Stimulated activated memory B cell treated with anti-CD40 and anti-IgM and Interleukin-4, amounts not matched to agents 10 μg/mL and 1 μg/mL and 100 μg/mL, for 72 hours (primary cell): Measurements from ENCODE around the gene TADA3.

Experiments
- ATAC-seq: fragments of 150-1000 bp; cut with Tn5 transposase; 2 replicates; pipeline ENCODE4 v1.10.0; 2021
- H3K27ac Mint-ChIP-seq: one replicate; pipeline ENCODE4 v1.8.0; 2022; ENCODE audit warnings: mild to moderate bottlenecking, mixed read lengths
- H3K27me3 Mint-ChIP-seq: one replicate; pipeline ENCODE4 v1.8.0; 2022; ENCODE audit warnings: mixed read lengths
- H3K36me3 Mint-ChIP-seq: one replicate; pipeline ENCODE4 v1.8.0; 2022; ENCODE audit warnings: mixed read lengths
- H3K4me1 Mint-ChIP-seq: one replicate; pipeline ENCODE4 v1.8.0; 2022; ENCODE audit warnings: mixed read lengths
- H3K4me3 Mint-ChIP-seq: one replicate; pipeline ENCODE4 v1.8.0; 2022; ENCODE audit warnings: mild to moderate bottlenecking, moderate library complexity, mixed read lengths
- H3K9me3 Mint-ChIP-seq: one replicate; pipeline ENCODE4 v1.8.0; 2022; ENCODE audit warnings: mixed read lengths

TADA3 gene

DNA sequence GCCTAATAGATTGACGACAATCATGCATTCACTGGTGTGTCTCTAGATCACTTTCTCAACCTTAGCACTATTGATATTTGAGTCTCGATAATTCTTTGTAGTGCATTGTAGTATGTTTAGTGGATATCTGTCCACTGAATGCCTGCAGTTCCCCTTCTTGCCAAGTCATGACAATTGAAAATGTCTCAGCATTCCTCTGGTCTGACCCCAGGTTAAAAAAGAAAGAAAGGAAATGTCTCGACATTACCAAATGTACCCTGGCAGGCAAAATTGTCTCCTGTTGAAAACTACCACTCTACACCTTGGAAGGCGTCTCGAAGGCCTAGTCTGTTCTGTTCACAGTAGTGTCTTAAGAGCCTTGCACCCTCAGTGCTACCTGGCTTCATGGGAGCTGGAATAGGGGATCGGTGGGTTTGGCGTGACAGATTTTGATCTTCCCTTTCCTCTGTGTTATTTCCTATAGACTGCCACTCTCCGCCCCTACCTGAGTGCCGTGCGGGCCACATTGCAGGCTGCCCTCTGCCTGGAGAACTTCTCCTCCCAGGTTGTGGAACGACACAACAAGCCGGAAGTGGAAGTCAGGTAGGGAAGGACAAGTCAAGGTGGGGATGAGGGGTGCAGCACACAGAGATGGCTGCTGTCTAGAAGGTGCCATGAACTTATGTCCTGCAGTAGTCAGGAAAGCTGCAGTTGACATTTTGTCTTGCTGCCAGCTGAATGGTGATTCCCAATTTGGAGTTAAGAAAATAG is 5.1 kb upstream of the TADA3 start:
- Mint-ChIP-seq H3K9me3 (no peaks in the 10 kb centered on the region), H3K4me3 (no peak overlapping the region), H3K4me1 (peaks cover 45% of the 10 kb centered on the region), H3K27ac (peak overlapping the region; percentile 100), H3K36me3 (peaks cover 47% of the 10 kb centered on the region), H3K27me3 (no peaks in the 10 kb centered on the region)
- no peak for ATAC-seq

DNA sequence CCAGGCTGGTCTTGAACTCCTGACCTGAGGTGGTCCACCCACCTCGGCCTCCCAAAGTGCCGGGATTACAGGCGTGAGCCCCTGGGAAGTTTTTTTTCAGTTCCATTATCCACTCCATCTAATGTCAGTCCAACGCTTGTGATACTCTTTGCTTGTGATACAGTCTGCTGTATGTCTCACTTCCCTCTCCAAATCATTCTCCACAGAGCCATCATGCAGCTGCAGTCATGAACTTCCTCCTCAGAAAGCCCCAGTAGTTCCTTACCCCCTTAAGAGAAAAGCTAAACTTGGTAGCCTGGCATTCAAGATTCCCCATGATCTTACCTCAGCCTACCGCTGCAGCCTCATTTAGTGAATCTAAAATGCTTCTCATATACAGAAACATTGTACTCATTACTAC is 2.9 kb upstream of the TADA3 start:
- Mint-ChIP-seq H3K4me1 (peaks cover 63% of the 10 kb centered on the region), H3K27ac (peak overlapping the region; percentile 100), H3K27me3 (no peaks in the 10 kb centered on the region), H3K4me3 (peak overlapping the region; percentile 91), H3K36me3 (peaks cover 51% of the 10 kb centered on the region), H3K9me3 (no peaks in the 10 kb centered on the region)
- peak; percentile 73 for ATAC-seq

DNA sequence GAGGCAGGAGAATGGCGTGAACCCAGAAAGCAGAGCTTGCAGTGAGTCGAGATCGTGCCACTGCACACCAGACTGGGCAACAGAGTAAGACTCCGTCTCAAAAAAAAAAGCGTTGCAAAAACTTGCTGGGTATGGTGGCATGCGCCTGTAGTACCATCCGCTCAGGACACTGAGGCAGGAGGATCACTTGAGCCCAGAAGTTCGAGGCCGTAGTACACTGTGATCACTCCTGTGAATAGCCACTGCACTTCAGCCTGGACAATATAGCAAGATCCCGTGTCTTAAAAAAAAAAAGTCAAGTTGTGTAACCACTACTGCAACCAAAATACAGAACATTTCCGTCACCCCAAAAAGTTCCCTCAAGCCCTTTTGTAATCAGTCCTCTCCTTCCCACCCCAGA is 2.1 kb upstream of the TADA3 start:
- H3K36me3 Mint-ChIP-seq: peaks cover 59% of the 10 kb centered on the region

DNA sequence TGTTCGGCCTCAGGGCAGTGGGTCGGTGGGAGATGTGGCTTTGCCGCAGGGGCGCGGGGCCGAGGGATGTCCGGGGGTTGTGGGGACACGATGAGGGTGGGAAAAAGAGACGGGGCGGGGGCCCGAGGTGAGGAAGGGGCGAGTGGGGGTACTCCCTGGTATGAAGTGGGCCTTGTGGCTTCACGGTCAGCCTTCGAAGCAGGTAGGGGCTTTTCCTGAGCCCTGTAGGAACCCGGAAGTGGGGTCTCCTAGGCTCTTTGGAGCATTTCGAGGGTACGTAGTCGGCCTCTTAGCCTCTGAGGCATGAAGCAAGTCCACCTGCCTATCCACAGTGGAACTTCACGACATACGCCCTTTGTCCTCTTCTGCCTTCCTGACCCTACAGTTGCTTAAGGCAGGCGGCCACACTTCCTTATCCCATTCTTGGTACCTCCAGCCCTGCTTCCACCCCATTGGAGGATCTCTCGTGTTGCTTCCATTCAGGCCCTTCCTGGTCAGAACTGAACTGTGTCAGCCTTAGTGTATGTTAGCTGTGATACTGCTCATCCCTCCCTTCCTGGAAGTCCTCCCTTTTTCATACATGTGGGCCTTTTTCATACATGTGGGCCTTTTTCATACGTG is 998 bp upstream of the TADA3 start:
- Mint-ChIP-seq H3K9me3 (no peaks in the 10 kb centered on the region), H3K36me3 (peaks cover 67% of the 10 kb centered on the region), H3K4me3 (peak overlapping the region; percentile 91), H3K27me3 (no peaks in the 10 kb centered on the region), H3K27ac (peak overlapping the region; percentile 100), H3K4me1 (peaks cover 67% of the 10 kb centered on the region)
- peak; percentile 0 for ATAC-seq

More for the DNA sequence above, 2.1 kb upstream of the TADA3 start:
- H3K27me3 Mint-ChIP-seq: no peaks in the 10 kb centered on the region
- H3K9me3 Mint-ChIP-seq: no peaks in the 10 kb centered on the region
- peaks cover 68% of the 10 kb centered on the region for H3K4me1 Mint-ChIP-seq
- H3K4me3 Mint-ChIP-seq: peak overlapping the region; percentile 91
- ATAC-seq: no peak
- H3K27ac Mint-ChIP-seq: peak overlapping the region; percentile 100

DNA sequence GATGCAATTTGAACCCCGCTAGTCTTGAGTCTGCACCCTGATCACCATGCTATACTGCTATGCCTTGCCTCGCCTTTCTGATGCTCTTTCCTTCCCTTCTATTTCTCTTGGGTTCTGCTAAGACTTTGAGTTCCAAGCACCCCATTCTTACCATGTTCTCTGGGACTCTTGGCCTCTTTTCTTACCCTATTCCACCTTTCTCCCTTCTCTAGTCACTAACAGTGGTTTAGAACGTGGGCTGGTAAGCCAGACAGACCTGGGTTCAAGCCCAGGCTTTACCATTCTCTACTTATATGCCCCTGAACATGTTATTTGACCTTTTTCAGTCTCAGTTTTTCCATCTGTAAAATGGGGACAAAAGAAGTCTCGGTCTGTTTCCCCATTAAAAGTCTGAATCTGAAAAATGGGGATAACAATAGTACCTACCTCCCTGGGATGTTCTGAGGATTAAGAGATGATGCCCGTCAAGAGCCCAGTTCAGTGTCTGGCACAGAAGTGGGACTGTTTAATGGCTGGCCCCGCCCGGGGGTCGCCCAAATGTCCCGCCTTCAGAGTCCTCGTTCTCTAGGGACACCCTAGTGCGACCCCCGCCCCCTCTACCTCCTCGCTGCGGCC is 376 bp downstream of the TADA3 start:
- Mint-ChIP-seq H3K36me3 (peaks cover 66% of the 10 kb centered on the region), H3K4me1 (peaks cover 62% of the 10 kb centered on the region)

DNA sequence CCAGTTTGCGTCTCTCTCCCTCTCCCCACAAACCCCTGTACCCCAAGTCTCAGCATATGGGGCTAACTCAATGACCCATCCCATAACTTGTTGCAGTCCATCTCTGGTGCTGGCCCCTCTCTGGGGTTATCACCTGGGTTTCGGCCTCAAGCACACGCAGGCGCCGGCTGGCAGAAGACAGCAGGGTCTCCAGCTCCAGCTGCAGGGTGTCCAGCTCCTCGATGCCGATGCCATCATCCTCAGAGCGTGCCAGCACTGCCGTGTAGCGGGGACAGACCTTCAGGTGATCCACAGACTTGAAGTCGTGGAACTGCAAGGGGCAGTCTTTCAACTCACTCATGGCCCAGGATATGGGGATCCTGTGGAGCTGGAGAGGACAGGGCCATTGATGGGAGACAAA is 1.1 kb downstream of the TADA3 start:
- Mint-ChIP-seq H3K4me3 (peak overlapping the region; percentile 30), H3K9me3 (no peaks in the 10 kb centered on the region), H3K27ac (no peak overlapping the region), H3K4me1 (peaks cover 57% of the 10 kb centered on the region), H3K27me3 (no peaks in the 10 kb centered on the region), H3K36me3 (peaks cover 69% of the 10 kb centered on the region)
- no peak for ATAC-seq

More for the DNA sequence above, 376 bp downstream of the TADA3 start:
- no peak for ATAC-seq
- H3K9me3 Mint-ChIP-seq: no peaks in the 10 kb centered on the region
- peak overlapping the region; percentile 91 for H3K4me3 Mint-ChIP-seq
- peak overlapping the region; percentile 100 for H3K27ac Mint-ChIP-seq
- no peaks in the 10 kb centered on the region for H3K27me3 Mint-ChIP-seq

DNA sequence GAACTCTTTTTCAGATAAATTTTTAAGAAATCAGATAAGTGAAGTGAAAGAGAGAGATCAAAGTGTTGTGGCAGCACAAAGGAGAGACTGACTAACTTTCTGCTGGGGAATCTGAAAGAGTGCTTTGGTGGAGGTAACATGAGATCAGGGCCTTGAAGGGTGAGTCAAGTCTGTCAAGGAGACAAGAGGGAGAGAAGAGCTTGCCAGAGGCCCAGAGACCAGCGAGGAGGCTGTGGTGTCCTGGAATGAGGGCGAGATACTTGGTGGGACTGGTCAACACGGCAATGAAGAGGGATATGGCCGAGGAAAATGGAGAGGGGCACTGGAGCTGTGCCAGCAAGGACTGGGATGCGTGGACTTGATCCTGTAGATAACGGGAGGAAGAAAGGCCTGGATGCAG is 4.6 kb downstream of the TADA3 start:
- no peaks in the 10 kb centered on the region for H3K9me3 Mint-ChIP-seq
- peaks cover 35% of the 10 kb centered on the region for H3K4me1 Mint-ChIP-seq
- H3K27ac Mint-ChIP-seq: peak overlapping the region; percentile 64
- no peak overlapping the region for H3K4me3 Mint-ChIP-seq
- ATAC-seq: no peak
- peaks cover 69% of the 10 kb centered on the region for H3K36me3 Mint-ChIP-seq
- H3K27me3 Mint-ChIP-seq: no peaks in the 10 kb centered on the region

DNA sequence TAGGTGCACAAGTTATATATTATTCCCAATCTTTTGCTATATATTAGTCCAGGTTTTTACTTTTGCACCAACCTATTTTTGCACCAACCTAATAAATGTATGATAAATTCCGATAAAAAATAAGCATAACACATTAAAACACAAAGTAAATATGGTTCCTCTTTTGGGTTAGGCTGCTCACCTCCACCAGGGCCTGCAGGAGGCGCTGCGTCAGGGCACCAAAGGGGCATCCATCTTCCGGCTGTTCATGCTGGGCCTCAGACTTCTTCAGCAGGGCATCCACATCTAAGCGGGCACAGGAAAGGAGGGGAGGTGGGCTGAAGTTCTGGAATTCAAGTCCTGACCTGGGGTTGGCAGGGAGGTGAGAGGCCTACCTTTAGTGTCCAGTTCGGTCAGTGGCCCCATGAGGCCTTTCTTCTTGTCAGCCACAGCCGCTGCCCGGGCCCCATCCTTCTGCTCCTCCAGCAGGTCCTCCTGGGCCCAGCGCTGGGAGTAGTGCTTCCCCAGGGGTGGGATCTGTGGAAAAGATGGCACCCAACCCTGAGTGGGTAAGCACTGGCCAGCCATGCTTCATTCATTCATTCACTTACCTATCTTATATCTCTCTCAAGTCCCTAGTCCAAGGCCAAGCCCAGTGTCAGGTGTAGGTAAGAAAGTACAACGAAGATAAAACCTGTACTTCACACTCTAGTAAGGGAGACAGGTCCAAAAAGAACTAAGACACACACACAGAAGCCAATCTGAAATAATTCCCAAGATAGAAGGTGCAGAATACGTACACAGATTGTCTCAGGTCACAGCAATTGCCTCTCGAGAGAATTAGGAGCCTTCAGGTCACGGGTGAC is 5.2 kb downstream of the TADA3 start:
- H3K27ac Mint-ChIP-seq: peak overlapping the region; percentile 64

DNA sequence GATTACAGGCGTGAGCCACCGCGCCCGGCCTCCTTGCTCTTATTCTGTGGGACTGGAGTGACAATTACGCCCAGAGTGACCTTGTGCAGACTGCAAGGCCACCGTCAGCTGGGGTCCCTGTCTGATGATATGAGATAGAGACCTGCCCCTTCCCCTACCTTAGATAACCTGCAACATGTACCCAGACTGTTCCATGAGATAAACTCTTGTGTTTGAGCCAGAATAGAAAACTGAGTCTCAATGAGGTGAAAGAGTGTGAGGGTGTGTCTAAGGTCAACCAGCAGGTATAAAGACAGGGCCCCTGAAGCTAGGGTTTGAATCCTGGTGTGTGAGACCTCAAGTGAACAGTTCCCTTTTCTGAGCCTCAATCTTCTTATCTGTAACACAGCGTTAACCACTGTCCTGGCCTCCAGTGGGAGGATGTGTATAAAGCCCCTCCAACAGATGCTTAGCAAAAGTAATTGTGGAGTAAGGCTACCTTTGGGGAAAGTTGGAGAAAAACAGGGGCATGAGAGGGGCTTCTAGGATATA is 6.0 kb downstream of the TADA3 start:
- Mint-ChIP-seq H3K27me3 (no peaks in the 10 kb centered on the region), H3K36me3 (peaks cover 79% of the 10 kb centered on the region), H3K9me3 (no peaks in the 10 kb centered on the region), H3K27ac (no peak overlapping the region), H3K4me1 (peaks cover 41% of the 10 kb centered on the region), H3K4me3 (no peak overlapping the region)
- ATAC-seq: no peak

More for the DNA sequence above, 5.2 kb downstream of the TADA3 start:
- H3K27me3 Mint-ChIP-seq: no peaks in the 10 kb centered on the region
- peaks cover 75% of the 10 kb centered on the region for H3K36me3 Mint-ChIP-seq
- no peak for ATAC-seq
- no peaks in the 10 kb centered on the region for H3K9me3 Mint-ChIP-seq
- H3K4me1 Mint-ChIP-seq: peaks cover 41% of the 10 kb centered on the region
- H3K4me3 Mint-ChIP-seq: no peak overlapping the region

DNA sequence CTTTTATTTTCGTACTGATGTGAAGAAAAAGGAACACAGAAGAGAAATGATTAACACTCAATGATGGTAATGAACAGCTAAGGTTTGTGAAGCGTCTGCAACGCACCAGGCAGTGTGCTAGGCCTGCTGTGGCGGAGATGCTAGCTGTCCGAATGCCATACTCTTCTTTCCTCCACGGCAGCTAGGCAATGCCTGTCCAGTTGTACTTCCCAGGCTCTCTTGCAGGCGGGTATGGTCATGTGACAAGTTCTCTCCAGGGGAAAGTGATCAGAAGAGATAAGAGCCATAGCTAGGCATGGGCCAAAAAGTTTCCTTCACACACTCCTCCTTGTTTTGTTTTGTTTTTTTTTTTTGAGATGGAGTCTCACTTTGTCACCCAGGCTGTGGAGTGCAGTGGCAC is 6.7 kb downstream of the TADA3 start:
- peaks cover 81% of the 10 kb centered on the region for H3K36me3 Mint-ChIP-seq
- H3K4me1 Mint-ChIP-seq: peaks cover 42% of the 10 kb centered on the region
- ATAC-seq: no peak
- H3K27me3 Mint-ChIP-seq: no peaks in the 10 kb centered on the region
- H3K9me3 Mint-ChIP-seq: no peaks in the 10 kb centered on the region
- H3K4me3 Mint-ChIP-seq: no peak overlapping the region
- no peak overlapping the region for H3K27ac Mint-ChIP-seq

DNA sequence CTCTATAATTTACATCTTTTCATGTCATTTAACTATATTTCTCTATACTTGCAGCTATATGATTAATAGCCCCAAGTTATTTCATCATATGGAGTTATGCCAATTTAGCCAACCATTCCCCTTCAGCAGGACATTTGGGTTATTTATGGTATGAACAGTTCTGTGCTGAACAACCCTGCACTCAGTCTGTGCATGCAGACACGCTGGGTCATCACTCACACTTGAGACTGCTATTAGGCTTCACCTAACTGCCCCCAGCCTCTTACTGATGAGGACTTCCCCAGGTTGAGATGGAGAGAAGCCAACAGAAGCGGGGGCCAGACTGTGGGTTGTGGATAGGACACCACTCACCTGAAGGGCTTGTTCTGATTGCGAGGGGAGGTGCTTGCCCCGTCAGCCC is 7.3 kb downstream of the TADA3 start:
- Mint-ChIP-seq H3K4me1 (peaks cover 42% of the 10 kb centered on the region), H3K36me3 (peaks cover 78% of the 10 kb centered on the region), H3K27ac (no peak overlapping the region), H3K4me3 (no peak overlapping the region), H3K27me3 (no peaks in the 10 kb centered on the region), H3K9me3 (no peaks in the 10 kb centered on the region)
- no peak for ATAC-seq

DNA sequence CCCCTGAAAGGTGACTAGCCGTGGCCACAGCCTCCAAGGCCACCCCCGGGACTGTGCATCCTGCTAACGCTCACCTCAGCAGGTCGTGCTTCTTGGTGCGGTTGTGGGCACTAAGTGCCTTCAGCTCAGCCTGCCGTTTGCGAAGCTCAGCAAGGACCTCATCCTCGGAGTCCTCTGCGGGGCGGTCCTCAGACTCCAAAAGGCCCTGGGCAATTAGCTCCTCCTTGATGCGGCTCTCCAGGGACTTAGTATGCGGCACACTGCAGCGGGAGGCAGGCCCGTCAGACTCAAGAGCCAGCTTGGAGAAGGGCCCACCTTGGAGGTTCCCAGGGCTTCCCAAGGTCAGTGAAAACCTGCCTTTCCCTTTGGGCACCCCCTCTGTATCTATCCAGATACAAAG is 8.3 kb downstream of the TADA3 start:
- Mint-ChIP-seq H3K4me1 (peaks cover 49% of the 10 kb centered on the region), H3K36me3 (peaks cover 68% of the 10 kb centered on the region), H3K4me3 (no peak overlapping the region), H3K27me3 (no peaks in the 10 kb centered on the region), H3K9me3 (no peaks in the 10 kb centered on the region), H3K27ac (no peak overlapping the region)
- no peak for ATAC-seq

DNA sequence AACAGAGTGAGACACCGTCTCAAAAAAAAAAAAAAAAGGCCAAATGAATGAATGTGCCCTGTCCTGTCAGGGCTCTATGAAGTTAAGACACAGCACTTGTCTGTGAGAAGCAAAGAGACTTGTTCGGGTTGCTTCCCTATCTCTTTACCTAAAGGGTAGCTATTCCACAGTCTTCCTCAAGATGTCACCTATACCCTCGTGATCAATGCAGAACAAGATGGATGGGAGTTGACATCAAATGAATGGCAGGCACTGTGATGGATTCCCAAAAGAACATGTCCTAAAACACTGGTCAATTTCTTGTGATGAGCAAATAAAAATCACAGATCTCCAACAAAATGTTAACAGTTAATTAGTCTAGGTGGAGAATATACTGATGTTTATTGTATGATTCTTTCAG is 9.5 kb downstream of the TADA3 start:
- peaks cover 58% of the 10 kb centered on the region for H3K36me3 Mint-ChIP-seq
- H3K27me3 Mint-ChIP-seq: no peaks in the 10 kb centered on the region
- H3K4me3 Mint-ChIP-seq: no peak overlapping the region
- no peak for ATAC-seq
- peak overlapping the region; percentile 97 for H3K27ac Mint-ChIP-seq
- H3K4me1 Mint-ChIP-seq: peaks cover 58% of the 10 kb centered on the region
- H3K9me3 Mint-ChIP-seq: no peaks in the 10 kb centered on the region

DNA sequence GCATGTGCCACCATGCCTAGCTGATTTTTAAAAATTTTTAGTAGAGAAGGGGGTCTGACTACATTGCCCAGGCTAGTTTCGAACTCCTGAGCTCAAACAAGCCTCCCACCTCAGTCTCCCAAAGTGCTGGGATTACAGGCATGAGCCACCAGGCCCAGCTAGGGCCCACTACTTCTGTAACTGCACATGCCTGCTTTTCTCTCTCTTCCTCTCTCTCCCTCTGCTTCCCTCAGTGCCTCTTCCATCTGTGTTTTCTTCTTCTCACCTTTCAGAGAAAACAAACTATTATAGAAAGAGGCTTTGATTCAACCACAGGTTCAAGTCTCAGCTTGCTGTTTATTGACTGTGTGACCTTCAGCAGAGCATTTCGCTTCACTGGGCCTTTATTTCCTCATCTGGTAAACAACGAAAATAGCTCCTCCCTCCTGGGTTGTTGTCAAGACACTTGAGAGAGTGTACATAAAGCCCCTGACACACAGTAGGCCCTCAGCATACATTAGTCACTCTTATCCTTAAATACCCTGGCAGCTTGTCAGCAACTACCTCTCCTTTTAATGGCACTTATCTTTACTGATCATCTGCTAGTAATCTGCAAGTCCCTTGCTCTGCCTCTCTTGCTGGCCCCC is 10.2 kb downstream of the TADA3 start:
- ATAC-seq: no peak
- peaks cover 51% of the 10 kb centered on the region for H3K36me3 Mint-ChIP-seq
- H3K9me3 Mint-ChIP-seq: no peaks in the 10 kb centered on the region
- H3K4me3 Mint-ChIP-seq: peak overlapping the region; percentile 26
- peak overlapping the region; percentile 97 for H3K27ac Mint-ChIP-seq
- H3K4me1 Mint-ChIP-seq: peaks cover 58% of the 10 kb centered on the region
- H3K27me3 Mint-ChIP-seq: no peaks in the 10 kb centered on the region
